A673 (cell line): ENCODE measurements around the gene CASTOR2.
"Not testable (repeated sequence)": the region's sequence is repeated elsewhere in the genome, so short reads cannot be mapped to it uniquely, and the experiment has no call there.

Source experiments
- EZH2 ChIP-seq: fragments of 200-600 bp; sonication (generic); IDR thresholded peaks from 2 replicates; pipeline ENCODE4 v1.6.1; 2017; ENCODE audit warnings: borderline replicate concordance, low read depth, mild to moderate bottlenecking, mixed read lengths, antibody characterized with exemption, low read length; ENCODE audit not compliant: poor library complexity, severe bottlenecking
- TF ChIP-seq, protein P1 (sequence below): fragments of 300-800, 200-600 bp; sonication (generic); conservative IDR thresholded peaks from 2 replicates; pipeline ENCODE4 v1.5.1; 2017; ENCODE audit warnings: low read depth, mild to moderate bottlenecking, antibody characterized with exemption, low read length, moderate library complexity, mixed read lengths

DNA sequence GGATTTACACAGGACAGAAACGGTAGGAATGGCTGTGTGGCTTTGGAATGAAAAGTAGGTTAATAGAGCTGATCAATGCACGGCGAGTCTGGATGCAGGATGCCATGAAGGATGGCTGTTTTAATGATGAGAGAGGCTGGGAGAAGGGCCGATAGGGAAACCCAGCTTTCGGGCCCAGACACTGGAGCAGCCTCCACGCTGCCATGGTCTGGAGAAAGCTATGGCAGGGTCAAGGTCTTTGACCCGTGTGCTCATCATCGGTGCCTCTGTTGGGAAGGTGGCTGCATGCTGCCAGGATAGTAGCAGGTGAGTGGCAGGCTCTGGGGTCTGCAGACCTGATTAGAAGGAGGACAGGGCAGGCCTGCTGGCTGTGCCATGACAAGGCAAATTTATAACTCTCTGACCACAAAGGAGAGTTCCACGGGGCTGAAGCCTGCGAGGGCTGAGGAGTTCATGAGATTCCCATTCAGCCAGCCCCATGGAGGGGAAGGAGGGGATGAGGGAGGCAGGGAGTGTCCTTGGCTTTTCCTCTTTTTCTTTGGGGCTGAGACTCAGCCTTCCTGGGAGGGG, 42.1 kb upstream of the CASTOR2 start:
- TF ChIP-seq, protein P1, sequence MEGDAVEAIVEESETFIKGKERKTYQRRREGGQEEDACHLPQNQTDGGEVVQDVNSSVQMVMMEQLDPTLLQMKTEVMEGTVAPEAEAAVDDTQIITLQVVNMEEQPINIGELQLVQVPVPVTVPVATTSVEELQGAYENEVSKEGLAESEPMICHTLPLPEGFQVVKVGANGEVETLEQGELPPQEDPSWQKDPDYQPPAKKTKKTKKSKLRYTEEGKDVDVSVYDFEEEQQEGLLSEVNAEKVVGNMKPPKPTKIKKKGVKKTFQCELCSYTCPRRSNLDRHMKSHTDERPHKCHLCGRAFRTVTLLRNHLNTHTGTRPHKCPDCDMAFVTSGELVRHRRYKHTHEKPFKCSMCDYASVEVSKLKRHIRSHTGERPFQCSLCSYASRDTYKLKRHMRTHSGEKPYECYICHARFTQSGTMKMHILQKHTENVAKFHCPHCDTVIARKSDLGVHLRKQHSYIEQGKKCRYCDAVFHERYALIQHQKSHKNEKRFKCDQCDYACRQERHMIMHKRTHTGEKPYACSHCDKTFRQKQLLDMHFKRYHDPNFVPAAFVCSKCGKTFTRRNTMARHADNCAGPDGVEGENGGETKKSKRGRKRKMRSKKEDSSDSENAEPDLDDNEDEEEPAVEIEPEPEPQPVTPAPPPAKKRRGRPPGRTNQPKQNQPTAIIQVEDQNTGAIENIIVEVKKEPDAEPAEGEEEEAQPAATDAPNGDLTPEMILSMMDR, result not testable (repeated sequence)
- not testable (repeated sequence) for TF ChIP-seq EZH2
